ENCODE data around the gene PRPF40A.

The PRPF40A gene

DNA sequence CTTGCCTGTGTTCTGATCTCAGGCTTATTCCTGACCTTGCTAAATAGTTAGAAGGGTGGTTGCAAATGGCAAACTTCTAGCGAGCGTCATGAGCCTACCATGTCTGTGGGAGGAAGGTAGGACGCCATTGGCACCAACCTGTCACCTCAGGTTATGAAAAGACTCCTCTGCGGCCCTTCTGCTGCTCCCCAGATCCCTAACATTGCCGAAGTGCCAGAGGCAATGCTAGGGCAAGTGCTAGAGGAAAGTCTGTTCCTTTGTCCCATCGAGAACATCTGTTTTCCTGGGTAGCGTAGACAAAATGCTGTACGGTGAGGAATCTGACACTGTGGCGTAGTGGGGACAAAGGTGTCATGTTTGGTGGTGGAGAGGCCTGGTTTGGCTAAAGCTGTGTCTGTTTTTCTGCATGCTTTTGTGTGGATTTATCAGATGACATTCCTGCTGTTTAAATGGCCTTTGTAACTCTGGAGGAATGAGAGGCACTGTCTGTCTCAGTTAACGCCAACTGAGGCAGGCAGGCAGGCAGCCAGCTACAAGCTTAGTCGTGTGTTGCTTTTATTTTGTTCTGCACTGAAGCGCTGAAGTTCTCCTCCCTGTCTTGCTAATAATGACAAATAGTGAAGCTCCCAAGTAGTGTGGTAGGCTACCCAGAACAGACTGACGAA, 94.1 kb downstream of the PRPF40A start:
- H3K36me3 Mint-ChIP-seq, result peaks cover 10% of the 10 kb centered on the region
- no peak overlapping the region for H3K27ac Mint-ChIP-seq
- H3K4me1 Mint-ChIP-seq, result no peaks in the 10 kb centered on the region
- H3K9me3 Mint-ChIP-seq, result no peaks in the 10 kb centered on the region
- no peak for ATAC-seq
- H3K4me3 Mint-ChIP-seq, result no peak overlapping the region
- H3K27me3 Mint-ChIP-seq, result no peaks in the 10 kb centered on the region

DNA sequence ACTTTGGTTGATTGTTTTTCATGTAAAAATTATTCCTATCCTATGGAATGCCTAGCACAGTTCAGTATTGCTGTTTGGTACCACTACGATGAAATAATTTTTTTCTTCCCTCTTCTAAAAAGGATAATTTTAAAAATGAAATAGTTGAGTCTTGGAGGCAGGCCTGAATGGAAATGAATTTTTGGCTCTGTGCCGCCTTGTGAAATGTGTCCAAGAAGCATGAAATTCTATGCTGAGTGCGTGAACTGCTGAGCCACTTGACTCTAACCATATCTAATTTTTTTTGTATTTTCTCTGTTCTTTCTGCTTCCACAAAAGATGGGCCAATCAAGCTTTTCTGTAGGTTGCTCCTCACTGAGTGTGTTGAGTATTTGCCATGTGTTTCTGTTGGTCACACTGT, 95.0 kb downstream of the PRPF40A start:
- Mint-ChIP-seq H3K4me1 (no peaks in the 10 kb centered on the region), H3K9me3 (no peaks in the 10 kb centered on the region), H3K36me3 (peaks cover 10% of the 10 kb centered on the region), H3K27ac (no peak overlapping the region), H3K27me3 (no peaks in the 10 kb centered on the region), H3K4me3 (no peak overlapping the region)
- no peak for ATAC-seq

DNA sequence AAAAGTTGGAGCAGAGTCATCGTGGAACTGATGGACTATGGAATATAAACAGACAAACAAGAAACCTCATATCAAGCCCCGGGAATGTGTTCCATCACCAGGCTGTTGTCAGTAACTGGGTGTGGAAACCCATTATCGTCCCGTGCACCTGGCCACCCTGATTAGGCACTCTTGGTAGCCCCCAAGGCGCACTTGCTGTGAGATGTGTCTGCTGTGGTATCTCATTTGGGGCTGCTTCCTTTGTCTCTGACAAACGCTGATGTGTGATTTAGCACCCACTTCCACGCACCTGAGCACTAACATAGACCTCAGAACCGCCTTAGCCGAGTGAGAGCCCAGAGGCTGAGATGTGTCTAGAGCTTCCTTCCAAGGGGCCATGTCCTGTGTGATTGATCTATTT, 96.3 kb downstream of the PRPF40A start:
- Mint-ChIP-seq H3K4me3 (no peak overlapping the region), H3K27me3 (no peaks in the 10 kb centered on the region), H3K4me1 (no peaks in the 10 kb centered on the region), H3K9me3 (no peaks in the 10 kb centered on the region), H3K36me3 (peaks cover 10% of the 10 kb centered on the region), H3K27ac (no peak overlapping the region)
- no peak for ATAC-seq

DNA sequence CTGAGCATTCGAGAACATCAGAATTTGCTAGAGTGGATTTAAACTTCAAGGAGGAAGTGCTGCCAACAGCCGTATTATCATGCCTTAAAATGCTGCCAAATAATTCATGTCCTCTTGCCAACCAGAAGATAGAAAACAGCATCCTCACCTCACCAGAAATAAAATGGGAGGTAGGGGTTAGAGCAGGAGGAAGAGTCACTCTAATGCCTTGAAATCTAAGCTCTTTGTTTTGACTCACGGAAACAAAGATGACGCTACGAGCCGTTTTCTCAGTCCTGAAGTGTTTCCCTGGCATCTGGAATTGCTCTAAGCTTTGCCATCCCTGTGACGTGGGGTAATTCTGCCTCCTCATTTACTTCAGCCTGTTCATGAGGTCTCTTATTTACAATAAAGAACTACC, 97.1 kb downstream of the PRPF40A start:
- peaks cover 10% of the 10 kb centered on the region for H3K36me3 Mint-ChIP-seq
- no peak overlapping the region for H3K27ac Mint-ChIP-seq
- no peaks in the 10 kb centered on the region for H3K9me3 Mint-ChIP-seq
- ATAC-seq, result no peak
- no peaks in the 10 kb centered on the region for H3K27me3 Mint-ChIP-seq
- no peaks in the 10 kb centered on the region for H3K4me1 Mint-ChIP-seq
- no peak overlapping the region for H3K4me3 Mint-ChIP-seq

DNA sequence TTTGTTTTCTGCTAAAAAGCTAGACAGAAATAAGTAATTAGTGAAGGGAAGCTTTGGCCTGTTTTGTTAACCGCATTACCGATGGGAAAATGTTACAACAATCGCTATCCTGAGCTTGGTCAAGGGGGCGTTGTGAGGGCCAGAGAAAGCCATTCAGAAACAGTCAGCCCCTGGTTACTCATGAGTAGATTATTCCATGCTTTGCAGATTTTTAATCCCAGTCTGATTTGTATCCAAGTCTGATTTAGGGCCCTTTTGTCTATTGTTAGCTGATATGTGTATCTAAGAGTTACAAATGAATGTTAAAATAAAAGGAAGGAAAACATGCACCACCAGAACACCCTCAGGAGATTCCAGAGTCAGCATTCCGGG, 99.1 kb downstream of the PRPF40A start:
- no peak overlapping the region for H3K4me3 Mint-ChIP-seq
- H3K36me3 Mint-ChIP-seq, result peaks cover 10% of the 10 kb centered on the region
- no peaks in the 10 kb centered on the region for H3K9me3 Mint-ChIP-seq
- peaks cover 10% of the 10 kb centered on the region for H3K4me1 Mint-ChIP-seq
- H3K27me3 Mint-ChIP-seq, result no peaks in the 10 kb centered on the region
- ATAC-seq, result no peak
- H3K27ac Mint-ChIP-seq, result no peak overlapping the region

DNA sequence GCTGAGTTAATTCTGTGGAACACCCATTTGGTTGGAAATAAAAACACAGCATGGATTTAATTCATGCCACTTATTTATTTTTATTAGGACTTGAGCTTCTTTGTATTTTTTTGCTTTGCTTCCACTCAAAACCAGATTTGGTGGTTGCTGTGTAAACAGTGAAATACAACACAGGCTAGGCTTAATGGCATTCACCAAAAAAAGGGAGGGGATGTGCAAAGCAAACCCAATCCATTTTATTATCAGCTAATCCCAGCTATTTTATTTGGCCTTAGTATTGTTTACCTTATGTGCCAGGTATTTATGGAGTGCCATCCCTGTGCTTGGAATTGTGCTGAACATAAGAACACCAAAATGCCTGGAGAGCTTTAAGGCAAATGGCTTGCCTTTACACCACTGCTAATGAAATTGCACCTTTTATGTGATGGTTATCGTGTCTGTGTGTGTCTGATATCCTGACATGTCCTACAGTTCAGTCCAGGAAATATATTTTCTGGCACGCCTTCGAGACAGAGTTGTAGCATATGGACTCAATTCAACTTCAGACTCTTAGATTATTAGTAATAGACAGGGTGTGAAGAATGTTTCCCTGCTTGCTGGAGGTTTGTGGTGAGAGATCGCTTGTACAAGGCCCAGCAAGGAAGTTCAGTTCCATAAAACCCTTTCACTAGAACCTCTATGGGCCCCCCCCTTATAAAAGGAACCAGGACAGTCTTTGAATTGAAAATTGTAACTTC, 99.6 kb downstream of the PRPF40A start:
- H3K36me3 Mint-ChIP-seq, result peaks cover 10% of the 10 kb centered on the region
- no peak overlapping the region for H3K27ac Mint-ChIP-seq
- ATAC-seq, result no peak
- peaks cover 16% of the 10 kb centered on the region for H3K4me1 Mint-ChIP-seq
- no peaks in the 10 kb centered on the region for H3K27me3 Mint-ChIP-seq
- no peak overlapping the region for H3K4me3 Mint-ChIP-seq
- H3K9me3 Mint-ChIP-seq, result no peaks in the 10 kb centered on the region

DNA sequence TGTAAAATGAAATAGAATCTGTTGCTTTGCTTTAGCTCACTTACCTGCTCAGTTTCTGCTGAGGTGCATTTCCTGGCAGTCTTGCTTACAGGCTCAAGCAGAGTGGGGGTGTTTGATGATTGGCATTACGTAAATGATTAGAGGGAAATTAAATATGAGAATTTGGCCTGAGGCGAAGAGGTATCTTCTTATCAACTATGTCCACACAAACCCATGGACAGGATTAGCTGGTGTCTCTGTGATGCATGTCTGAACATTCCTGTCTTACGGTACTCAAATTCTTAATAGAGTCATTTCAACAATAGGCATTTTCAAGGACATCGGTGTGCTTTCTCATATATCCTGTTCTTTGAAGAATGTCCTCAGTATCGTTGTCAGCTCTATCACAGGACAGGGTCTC, 102.1 kb downstream of the PRPF40A start:
- peak overlapping the region; percentile 1 for H3K27ac Mint-ChIP-seq
- ATAC-seq, result no peak
- no peaks in the 10 kb centered on the region for H3K27me3 Mint-ChIP-seq
- H3K9me3 Mint-ChIP-seq, result no peaks in the 10 kb centered on the region
- H3K36me3 Mint-ChIP-seq, result no peaks in the 10 kb centered on the region
- H3K4me3 Mint-ChIP-seq, result no peak overlapping the region
- H3K4me1 Mint-ChIP-seq, result peaks cover 28% of the 10 kb centered on the region

DNA sequence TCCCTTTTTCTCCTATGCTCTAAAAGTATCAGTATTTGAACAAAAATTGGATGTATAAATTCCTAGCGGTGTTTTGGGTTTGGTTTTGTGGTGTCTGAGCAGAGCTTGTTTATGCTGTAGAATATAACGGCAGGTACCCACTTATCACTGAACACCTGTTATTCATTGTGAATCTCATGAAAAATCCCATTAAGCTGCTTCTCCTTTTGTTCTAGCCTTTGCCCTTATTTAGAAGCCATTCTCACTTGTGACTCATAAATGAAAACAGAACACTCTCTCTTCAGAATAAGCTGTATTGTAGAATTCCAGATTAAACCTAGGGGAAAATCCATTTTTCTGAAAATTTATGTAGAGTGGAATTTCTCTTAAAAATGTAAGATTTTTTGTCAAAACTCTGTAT, 104.0 kb downstream of the PRPF40A start:
- Mint-ChIP-seq H3K4me3 (no peak overlapping the region), H3K36me3 (no peaks in the 10 kb centered on the region), H3K27ac (peak overlapping the region; percentile 8), H3K9me3 (no peaks in the 10 kb centered on the region), H3K27me3 (no peaks in the 10 kb centered on the region), H3K4me1 (peaks cover 28% of the 10 kb centered on the region)
- ATAC-seq, result peak; percentile 61

DNA sequence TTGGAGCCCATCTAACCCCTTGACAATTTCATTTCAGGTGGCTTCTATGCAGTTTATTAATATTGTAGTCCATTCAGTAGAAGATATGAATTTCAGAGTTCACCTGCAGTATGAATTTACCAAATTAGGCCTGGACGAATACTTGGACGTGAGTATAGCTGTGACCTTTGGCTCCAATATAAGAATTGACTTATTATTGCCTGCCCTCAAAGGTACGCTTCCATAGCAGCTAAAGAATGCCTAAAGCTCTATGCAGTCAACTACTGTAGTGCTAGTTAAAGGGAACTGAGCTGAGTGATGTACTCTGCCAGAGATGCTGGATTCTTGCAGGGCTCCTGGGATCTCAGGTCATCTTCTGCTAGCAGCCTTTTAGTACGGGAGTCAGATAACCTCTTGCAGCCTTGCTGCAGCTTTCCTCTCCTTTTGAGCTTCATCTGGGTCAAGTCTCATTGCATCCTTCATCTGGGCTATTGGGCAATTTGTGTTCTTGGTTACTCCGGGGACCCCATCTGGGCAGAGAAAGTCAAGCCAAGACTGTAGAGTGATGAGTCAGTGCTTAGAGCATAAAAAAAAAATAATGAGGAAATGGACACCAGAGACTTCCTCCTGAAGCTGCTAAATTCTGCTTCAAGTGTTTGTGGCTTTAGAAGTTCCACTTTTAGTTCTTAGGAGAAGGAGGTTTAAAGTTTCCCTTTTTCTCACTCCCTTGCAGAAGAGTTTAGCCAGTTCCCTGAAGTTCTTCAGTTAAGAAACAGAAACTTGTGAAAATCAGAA, 105.6 kb downstream of the PRPF40A start:
- Mint-ChIP-seq H3K4me1 (peaks cover 28% of the 10 kb centered on the region), H3K36me3 (no peaks in the 10 kb centered on the region), H3K9me3 (no peaks in the 10 kb centered on the region), H3K27me3 (no peaks in the 10 kb centered on the region), H3K4me3 (no peak overlapping the region), H3K27ac (peak overlapping the region; percentile 58)
- peak; percentile 90 for ATAC-seq

DNA sequence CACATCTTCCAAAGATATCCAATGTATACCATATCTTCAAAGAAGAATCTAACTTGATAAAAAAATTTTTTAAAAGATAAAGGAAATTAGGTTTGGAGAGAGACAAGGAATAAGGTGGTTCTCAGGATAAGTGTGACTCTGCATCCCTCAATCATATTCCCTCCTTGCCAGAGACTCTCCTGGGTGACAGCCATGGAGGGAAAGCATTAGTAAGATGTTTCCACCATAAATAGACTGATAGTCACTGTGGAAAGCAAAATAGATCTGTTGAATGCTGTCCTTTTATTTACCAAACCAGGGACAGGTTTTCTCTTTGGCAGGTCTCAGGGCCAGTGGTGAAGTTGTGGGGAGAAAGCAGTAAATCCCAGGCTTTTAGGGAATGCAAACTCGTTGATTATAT, 107.6 kb downstream of the PRPF40A start:
- Mint-ChIP-seq H3K27ac (no peak overlapping the region), H3K27me3 (no peaks in the 10 kb centered on the region), H3K36me3 (no peaks in the 10 kb centered on the region), H3K4me3 (no peak overlapping the region), H3K9me3 (no peaks in the 10 kb centered on the region), H3K4me1 (peaks cover 28% of the 10 kb centered on the region)
- no peak for ATAC-seq

DNA sequence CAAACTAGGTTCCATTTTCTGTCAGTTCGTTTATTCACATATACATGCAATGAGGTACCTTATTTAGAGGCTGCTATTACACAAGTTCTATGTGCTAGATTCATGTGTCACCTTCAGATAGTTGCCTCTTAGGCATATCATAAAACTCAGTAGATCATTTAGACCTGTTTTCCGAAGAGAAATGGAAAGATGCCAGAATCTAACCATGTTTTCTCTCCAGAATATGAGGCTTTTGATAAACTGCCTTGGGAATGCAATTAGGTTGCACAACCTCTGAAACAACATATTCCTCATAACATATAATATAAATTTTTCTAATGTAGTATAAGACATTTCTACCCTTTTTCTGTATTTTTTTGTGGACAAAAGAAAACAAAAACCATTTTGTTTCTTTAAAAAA, 108.1 kb downstream of the PRPF40A start:
- no peaks in the 10 kb centered on the region for H3K36me3 Mint-ChIP-seq
- no peak overlapping the region for H3K4me3 Mint-ChIP-seq
- no peak for ATAC-seq
- H3K4me1 Mint-ChIP-seq, result peaks cover 28% of the 10 kb centered on the region
- no peaks in the 10 kb centered on the region for H3K9me3 Mint-ChIP-seq
- no peak overlapping the region for H3K27ac Mint-ChIP-seq
- H3K27me3 Mint-ChIP-seq, result no peaks in the 10 kb centered on the region

DNA sequence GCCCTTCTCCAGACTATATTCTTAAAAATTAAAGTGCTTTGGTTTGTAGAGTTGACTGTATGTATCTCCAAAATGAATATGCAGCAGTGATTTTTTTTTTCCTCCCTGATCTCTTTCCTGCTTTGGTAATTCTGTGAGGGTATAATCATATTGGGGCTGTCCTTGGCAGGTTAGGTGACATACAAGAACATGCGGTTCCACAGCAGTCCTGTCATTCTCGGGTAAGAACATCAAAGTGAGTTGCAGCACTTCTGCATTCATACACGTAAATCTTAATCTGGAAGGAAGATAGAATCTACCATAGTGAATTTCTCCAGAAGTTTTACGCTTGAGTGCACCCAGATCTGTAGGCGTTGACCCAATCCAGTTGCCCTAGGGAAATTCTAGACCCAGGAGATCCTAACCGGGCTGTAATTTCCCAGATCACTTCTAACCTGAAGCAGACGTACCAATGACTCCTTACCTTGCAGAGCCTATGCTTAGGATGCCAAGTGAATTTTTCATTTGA, 109.4 kb downstream of the PRPF40A start:
- Mint-ChIP-seq H3K4me1 (peaks cover 15% of the 10 kb centered on the region), H3K4me3 (no peak overlapping the region), H3K9me3 (no peaks in the 10 kb centered on the region), H3K36me3 (no peaks in the 10 kb centered on the region), H3K27ac (no peak overlapping the region), H3K27me3 (no peaks in the 10 kb centered on the region)
- no peak for ATAC-seq

DNA sequence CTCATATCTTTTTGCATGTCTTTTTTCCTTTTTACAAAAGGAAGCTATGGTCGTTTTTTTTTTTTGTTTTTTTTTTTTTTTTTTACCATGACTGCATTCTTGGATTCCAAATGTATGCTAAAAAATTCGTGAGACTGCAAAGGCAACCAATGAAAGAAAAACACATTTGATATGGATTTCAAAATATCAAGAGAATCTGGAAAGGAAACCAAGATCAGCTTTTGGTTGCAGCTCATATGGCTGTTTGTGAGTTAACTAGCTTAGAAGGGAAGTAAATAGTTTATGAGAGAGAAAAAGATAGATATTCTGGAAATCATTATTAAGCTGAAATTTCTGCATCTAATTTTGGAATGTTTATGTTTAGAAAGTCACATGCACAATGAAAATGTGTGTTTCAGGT, 110.3 kb downstream of the PRPF40A start:
- H3K4me1 Mint-ChIP-seq, result peaks cover 5% of the 10 kb centered on the region
- no peaks in the 10 kb centered on the region for H3K9me3 Mint-ChIP-seq
- H3K27ac Mint-ChIP-seq, result no peak overlapping the region
- no peak for ATAC-seq
- no peaks in the 10 kb centered on the region for H3K36me3 Mint-ChIP-seq
- no peaks in the 10 kb centered on the region for H3K27me3 Mint-ChIP-seq
- no peak overlapping the region for H3K4me3 Mint-ChIP-seq

DNA sequence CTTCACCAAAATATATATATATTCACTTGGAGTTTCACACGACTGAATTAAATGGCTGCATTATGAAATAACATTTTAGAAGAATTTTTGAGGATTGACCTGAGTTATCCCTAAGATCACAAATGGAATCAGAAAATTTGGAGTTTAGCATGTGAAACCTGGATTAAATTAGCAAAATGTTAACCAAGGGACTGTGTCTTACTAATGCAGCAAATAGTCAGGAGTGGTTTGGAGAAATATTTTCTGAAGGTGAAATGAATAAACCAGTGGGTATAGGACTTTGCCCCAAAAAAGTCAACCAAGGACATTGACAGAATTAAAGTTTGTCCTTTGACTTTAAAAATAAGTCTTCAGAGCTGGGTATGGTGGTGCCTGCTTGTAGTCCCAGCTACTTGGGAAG, 111.2 kb downstream of the PRPF40A start:
- peaks cover 2% of the 10 kb centered on the region for H3K4me1 Mint-ChIP-seq
- H3K27ac Mint-ChIP-seq, result no peak overlapping the region
- no peak for ATAC-seq
- H3K36me3 Mint-ChIP-seq, result no peaks in the 10 kb centered on the region
- no peaks in the 10 kb centered on the region for H3K9me3 Mint-ChIP-seq
- H3K4me3 Mint-ChIP-seq, result no peak overlapping the region
- no peaks in the 10 kb centered on the region for H3K27me3 Mint-ChIP-seq

DNA sequence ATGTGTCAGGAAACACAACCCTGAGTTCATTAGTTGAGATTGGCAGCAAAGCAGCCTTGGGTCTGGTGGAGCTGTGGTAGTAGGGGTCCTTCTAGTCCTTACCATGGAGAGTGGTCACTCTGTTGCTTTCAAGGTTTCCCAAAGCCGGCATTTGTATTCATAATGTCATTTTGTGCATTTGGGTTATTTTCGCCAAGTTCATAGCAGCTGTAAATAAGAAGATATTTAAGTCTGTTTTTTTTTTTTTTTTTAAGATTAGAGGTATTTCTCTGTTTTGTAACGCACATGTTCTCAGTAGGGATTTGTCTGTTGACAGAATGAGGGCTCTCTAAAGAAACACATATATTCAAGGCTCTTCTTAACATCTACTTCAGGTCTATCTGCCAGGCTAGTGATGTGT, 114.1 kb downstream of the PRPF40A start:
- Mint-ChIP-seq H3K9me3 (no peaks in the 10 kb centered on the region), H3K27me3 (no peaks in the 10 kb centered on the region), H3K4me1 (peaks cover 6% of the 10 kb centered on the region), H3K36me3 (no peaks in the 10 kb centered on the region), H3K4me3 (no peak overlapping the region), H3K27ac (no peak overlapping the region)
- ATAC-seq, result no peak
